Measurements from ENCODE around the gene HOXA1.

The HOXA1 gene

GRCh38 chr7:27101171-27101956, 5.6 kb upstream of the HOXA1 start:
- DNase-seq (ENCODE audit: insufficient read length, low spot score) (no peak), FAIRE-seq (no peak)
- TF ChIP-seq, protein P1, sequence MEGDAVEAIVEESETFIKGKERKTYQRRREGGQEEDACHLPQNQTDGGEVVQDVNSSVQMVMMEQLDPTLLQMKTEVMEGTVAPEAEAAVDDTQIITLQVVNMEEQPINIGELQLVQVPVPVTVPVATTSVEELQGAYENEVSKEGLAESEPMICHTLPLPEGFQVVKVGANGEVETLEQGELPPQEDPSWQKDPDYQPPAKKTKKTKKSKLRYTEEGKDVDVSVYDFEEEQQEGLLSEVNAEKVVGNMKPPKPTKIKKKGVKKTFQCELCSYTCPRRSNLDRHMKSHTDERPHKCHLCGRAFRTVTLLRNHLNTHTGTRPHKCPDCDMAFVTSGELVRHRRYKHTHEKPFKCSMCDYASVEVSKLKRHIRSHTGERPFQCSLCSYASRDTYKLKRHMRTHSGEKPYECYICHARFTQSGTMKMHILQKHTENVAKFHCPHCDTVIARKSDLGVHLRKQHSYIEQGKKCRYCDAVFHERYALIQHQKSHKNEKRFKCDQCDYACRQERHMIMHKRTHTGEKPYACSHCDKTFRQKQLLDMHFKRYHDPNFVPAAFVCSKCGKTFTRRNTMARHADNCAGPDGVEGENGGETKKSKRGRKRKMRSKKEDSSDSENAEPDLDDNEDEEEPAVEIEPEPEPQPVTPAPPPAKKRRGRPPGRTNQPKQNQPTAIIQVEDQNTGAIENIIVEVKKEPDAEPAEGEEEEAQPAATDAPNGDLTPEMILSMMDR (IDR thresholded peaks at IDR 0.05; ENCODE audit: insufficient read depth, missing control alignments), result no peak

DNA sequence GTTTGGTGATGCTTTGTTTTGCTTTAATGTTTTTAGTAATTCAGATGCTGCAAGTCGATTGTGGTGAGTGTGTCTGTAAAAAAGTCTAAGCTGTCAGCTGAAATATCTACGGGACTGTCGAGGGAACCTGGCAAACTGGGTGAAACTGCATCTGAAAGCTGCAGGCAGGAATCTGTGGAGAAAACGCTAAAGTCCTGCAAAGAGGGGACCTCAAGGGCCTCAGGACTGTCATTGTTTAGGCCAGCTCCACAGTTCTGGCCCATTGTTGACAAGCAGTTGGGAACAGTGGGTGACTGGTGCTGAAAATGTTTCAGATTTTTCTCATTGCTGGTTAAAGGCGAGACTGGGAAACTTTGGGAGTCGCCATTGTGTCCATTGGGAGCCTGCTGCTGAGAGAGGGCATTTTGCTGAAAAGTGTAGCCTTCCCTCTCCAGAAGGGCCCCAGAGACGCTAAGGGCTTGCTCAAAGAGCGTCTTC, 4.9 kb upstream of the HOXA1 start:
- TF ChIP-seq, protein P1 (IDR thresholded peaks at IDR 0.05; ENCODE audit: insufficient read depth, missing control alignments), result no peak
- no peak for DNase-seq (ENCODE audit: insufficient read length, low spot score)
- FAIRE-seq, result no peak

- no peak for DNase-seq (ENCODE audit: insufficient read length, low spot score)
- no peak for FAIRE-seq
Measured at GRCh38 chr7:27099453-27100370, 3.9 kb upstream of the HOXA1 start.

GRCh38 chr7:27098578-27099451, 3.0 kb upstream of the HOXA1 start:
- DNase-seq (ENCODE audit: insufficient read length, low spot score) (no peak), FAIRE-seq (no peak)
- TF ChIP-seq, protein P1 (IDR thresholded peaks at IDR 0.05; ENCODE audit: insufficient read depth, missing control alignments), result no peak

More at GRCh38 chr7:27099453-27100370, 3.9 kb upstream of the HOXA1 start:
- TF ChIP-seq, protein P1 (IDR thresholded peaks at IDR 0.05; ENCODE audit: insufficient read depth, missing control alignments), result no peak

DNA sequence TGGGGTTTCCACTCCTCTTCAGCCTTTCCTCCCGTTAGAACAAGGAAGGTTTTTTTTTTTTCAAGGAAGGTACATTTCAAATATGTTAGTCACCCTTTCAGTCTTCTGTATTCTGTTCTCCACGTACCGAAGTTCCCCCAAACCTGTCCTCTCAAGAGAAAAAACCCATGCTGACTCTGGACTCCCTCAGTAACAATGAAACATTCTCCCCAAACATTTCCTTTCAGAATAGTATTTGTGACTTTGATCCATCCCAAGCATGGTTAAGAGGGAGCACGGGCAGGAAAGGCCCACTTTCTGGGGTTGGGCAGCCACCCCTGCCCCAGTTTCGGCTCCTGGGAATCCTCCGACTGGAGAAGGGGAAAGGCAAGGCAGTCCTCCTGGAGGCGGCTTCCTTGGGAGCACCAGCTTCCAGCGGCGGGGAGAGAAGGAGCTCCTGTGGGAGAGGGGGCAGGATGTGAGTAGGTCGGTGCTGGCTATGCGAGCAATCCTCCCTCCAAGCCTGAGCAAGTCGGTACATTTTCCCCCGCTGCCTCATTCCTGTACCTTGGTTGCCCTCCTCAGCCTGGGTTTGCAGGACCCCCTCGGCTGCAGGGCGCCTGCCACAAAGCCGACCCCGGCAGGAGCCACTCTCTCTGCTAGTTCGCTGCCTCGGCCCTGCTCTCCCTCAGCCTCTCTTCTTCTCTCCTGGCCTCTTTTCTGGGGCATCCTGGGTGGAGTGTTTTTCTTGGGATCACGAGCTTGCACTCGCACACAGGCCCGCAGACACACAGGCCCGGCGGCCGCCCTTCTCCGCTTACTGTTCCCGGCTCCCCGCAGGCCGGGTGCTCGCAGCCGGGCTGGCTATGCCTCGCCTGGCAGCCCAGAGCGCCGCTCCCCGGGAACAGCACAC, 2.1 kb upstream of the HOXA1 start:
- TF ChIP-seq, protein P1 (IDR thresholded peaks at IDR 0.05; ENCODE audit: insufficient read depth, missing control alignments), result no peak
- DNase-seq (ENCODE audit: insufficient read length, low spot score) (no peak), FAIRE-seq (no peak)

Data from D721Med (cell line).